ENCODE results near the gene FCGR3A.

DNA sequence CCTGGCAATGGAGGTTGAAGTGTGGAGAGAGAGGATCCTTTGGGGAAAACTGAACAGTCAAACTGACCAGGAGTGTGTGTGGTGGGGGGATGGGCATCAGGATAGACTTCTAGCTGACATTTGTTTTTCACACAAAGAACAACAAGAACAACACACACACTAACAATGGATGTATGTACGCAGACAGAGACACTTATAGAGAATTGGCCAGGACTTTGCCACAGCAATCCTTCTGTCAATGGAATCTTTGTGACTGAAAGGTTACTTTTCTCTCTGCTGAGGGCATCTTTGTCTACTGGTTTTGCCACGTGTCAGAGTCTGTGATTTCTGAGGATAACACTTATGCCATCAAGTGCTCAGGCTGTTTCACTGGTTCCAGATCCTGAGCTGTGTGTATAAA lies 56.8 kb downstream of the FCGR3A start:
- TF ChIP-seq, protein P1, sequence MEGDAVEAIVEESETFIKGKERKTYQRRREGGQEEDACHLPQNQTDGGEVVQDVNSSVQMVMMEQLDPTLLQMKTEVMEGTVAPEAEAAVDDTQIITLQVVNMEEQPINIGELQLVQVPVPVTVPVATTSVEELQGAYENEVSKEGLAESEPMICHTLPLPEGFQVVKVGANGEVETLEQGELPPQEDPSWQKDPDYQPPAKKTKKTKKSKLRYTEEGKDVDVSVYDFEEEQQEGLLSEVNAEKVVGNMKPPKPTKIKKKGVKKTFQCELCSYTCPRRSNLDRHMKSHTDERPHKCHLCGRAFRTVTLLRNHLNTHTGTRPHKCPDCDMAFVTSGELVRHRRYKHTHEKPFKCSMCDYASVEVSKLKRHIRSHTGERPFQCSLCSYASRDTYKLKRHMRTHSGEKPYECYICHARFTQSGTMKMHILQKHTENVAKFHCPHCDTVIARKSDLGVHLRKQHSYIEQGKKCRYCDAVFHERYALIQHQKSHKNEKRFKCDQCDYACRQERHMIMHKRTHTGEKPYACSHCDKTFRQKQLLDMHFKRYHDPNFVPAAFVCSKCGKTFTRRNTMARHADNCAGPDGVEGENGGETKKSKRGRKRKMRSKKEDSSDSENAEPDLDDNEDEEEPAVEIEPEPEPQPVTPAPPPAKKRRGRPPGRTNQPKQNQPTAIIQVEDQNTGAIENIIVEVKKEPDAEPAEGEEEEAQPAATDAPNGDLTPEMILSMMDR (IDR thresholded peaks at IDR 0.05), result no peak
- TF ChIP-seq EP300 (IDR thresholded peaks at IDR 0.05) (no peak), POLR2A (IDR thresholded peaks at IDR 0.05; ENCODE audit: low read length) (no peak), CBX2 (IDR thresholded peaks at IDR 0.05; ENCODE audit: borderline replicate concordance, low read depth) (no peak), SREBF2 (IDR thresholded peaks at IDR 0.05) (no peak), EHMT2 (IDR thresholded peaks at IDR 0.05; ENCODE audit: low read depth) (no peak)
- TF ChIP-seq, protein P2, sequence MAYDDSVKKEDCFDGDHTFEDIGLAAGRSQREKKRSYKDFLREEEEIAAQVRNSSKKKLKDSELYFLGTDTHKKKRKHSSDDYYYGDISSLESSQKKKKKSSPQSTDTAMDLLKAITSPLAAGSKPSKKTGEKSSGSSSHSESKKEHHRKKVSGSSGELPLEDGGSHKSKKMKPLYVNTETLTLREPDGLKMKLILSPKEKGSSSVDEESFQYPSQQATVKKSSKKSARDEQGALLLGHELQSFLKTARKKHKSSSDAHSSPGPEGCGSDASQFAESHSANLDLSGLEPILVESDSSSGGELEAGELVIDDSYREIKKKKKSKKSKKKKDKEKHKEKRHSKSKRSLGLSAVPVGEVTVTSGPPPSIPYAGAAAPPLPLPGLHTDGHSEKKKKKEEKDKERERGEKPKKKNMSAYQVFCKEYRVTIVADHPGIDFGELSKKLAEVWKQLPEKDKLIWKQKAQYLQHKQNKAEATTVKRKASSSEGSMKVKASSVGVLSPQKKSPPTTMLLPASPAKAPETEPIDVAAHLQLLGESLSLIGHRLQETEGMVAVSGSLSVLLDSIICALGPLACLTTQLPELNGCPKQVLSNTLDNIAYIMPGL (CRISPR knock-in tag; IDR thresholded peaks at IDR 0.05; ENCODE audit: borderline replicate concordance), result no peak
- TF ChIP-seq, protein P3, sequence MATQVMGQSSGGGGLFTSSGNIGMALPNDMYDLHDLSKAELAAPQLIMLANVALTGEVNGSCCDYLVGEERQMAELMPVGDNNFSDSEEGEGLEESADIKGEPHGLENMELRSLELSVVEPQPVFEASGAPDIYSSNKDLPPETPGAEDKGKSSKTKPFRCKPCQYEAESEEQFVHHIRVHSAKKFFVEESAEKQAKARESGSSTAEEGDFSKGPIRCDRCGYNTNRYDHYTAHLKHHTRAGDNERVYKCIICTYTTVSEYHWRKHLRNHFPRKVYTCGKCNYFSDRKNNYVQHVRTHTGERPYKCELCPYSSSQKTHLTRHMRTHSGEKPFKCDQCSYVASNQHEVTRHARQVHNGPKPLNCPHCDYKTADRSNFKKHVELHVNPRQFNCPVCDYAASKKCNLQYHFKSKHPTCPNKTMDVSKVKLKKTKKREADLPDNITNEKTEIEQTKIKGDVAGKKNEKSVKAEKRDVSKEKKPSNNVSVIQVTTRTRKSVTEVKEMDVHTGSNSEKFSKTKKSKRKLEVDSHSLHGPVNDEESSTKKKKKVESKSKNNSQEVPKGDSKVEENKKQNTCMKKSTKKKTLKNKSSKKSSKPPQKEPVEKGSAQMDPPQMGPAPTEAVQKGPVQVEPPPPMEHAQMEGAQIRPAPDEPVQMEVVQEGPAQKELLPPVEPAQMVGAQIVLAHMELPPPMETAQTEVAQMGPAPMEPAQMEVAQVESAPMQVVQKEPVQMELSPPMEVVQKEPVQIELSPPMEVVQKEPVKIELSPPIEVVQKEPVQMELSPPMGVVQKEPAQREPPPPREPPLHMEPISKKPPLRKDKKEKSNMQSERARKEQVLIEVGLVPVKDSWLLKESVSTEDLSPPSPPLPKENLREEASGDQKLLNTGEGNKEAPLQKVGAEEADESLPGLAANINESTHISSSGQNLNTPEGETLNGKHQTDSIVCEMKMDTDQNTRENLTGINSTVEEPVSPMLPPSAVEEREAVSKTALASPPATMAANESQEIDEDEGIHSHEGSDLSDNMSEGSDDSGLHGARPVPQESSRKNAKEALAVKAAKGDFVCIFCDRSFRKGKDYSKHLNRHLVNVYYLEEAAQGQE (IDR thresholded peaks at IDR 0.05), result no peak
- TF ChIP-seq, protein P4, sequence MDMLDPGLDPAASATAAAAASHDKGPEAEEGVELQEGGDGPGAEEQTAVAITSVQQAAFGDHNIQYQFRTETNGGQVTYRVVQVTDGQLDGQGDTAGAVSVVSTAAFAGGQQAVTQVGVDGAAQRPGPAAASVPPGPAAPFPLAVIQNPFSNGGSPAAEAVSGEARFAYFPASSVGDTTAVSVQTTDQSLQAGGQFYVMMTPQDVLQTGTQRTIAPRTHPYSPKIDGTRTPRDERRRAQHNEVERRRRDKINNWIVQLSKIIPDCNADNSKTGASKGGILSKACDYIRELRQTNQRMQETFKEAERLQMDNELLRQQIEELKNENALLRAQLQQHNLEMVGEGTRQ (IDR thresholded peaks at IDR 0.05), result no peak
